MG63 (cell line): ENCODE measurements around the gene MRPS2. TPM values are rescaled to one million over a fixed set of nuclear protein-coding genes. Genes with fewer than 3 reads are reported as not detected.
"Not testable (repeated sequence)": the region's sequence is repeated elsewhere in the genome, so short reads cannot be mapped to it uniquely, and the experiment has no call there.

ENCODE experiments used
- DNase-seq: peaks from one replicate; pipeline ENCODE4 v3.0.0-alpha.2; 2020
- H3K27me3 ChIP-seq: fragments of 250-450 bp; sonication (Bioruptor Pico); 2 replicates; pipeline ENCODE4 v1.5.1; 2020; ENCODE audit warnings: mild to moderate bottlenecking, moderate library complexity
- H3K36me3 ChIP-seq: fragments of 250-450 bp; sonication (Bioruptor Pico); 2 replicates; pipeline ENCODE4 v1.5.1; 2020; ENCODE audit warnings: mild to moderate bottlenecking, moderate library complexity
- H3K4me3 ChIP-seq: fragments of 250-450 bp; sonication (Bioruptor Pico); 2 replicates; pipeline ENCODE4 v1.5.1; 2020; ENCODE audit warnings: mild to moderate bottlenecking, moderate library complexity
- H3K9me3 ChIP-seq: fragments of 250-450 bp; sonication (Bioruptor Pico); 2 replicates; pipeline ENCODE4 v1.5.1; 2020; ENCODE audit warnings: mild to moderate bottlenecking, moderate library complexity
- total RNA-seq: library from RNA; depleted of rRNA; stranded (reverse); fragments of >200 nt; shearing (Covaris generic); gene quantifications from 2 replicates; pipeline ENCODE4 v1.2.3, GENCODE V29; 2014; ENCODE audit warnings: low replicate concordance

Gene MRPS2
- total RNA-seq, 1 experiment from 2014 or later, result 24.1 TPM

- peak; percentile 55 for DNase-seq
- H3K4me3 ChIP-seq, result no peak overlapping the region
- H3K9me3 ChIP-seq, result peaks cover 4% of the 10 kb centered on the region
- H3K27me3 ChIP-seq, result no peaks in the 10 kb centered on the region
- H3K36me3 ChIP-seq, result peaks cover 34% of the 10 kb centered on the region
Observed at GRCh38 chr9:135504262-135505243, 4.1 kb downstream of the MRPS2 start.

- Histone ChIP-seq H3K27me3 (no peaks in the 10 kb centered on the region), H3K9me3 (peaks cover 6% of the 10 kb centered on the region)
- DNase-seq, result no peak
Observed at GRCh38 chr9:135505406-135506187, 5.1 kb downstream of the MRPS2 start.

DNA sequence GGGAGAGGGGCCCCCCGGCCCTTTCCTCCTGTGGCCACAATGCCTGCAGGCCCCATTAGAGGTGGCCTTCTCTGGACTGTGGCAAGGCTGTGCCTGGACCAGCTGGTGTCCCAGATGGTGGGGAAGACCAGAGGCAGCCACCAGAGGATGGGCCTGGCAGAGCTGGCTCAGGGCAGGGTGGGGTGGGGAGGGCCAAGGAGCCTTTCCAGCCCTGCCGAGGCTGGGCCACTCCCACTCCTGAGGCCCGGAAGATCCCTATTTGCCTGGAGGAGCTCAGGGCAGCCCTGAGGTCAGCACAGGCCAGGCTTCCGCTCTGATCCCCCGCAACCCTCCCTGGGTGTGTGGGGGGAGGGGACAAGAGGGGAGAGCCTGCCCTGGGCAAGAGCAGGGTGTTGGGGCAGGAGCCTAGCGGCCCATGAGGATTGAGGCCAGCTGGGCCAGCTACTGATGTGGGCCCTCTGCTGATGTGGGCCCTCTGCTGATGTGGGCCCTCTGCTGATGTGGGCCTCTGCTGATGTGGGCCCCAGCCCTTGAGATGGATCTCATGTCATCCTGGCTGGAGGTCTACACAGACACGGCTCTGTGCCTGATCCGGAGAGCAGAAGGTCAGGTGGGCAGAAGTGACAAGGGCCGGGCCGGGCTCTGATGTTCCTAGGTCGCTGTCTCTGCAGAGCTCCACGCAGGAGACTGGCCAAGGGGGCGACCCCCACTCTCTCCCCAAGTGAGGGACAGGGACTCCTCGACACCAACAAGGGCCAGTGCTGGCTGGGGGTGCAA is 6.0 kb downstream of the MRPS2 start:
- Histone ChIP-seq H3K36me3 (peaks cover 33% of the 10 kb centered on the region), H3K9me3 (peaks cover 6% of the 10 kb centered on the region), H3K4me3 (no peak overlapping the region), H3K27me3 (no peaks in the 10 kb centered on the region)
- no peak for DNase-seq

More at GRCh38 chr9:135505406-135506187, 5.1 kb downstream of the MRPS2 start:
- no peak overlapping the region for H3K4me3 ChIP-seq
- peaks cover 34% of the 10 kb centered on the region for H3K36me3 ChIP-seq

GRCh38 chr9:135507104-135508035 is 6.9 kb downstream of the MRPS2 start:
- Histone ChIP-seq H3K4me3 (no peak overlapping the region), H3K36me3 (peaks cover 27% of the 10 kb centered on the region), H3K27me3 (no peaks in the 10 kb centered on the region), H3K9me3 (peaks cover 6% of the 10 kb centered on the region)
- no peak for DNase-seq

GRCh38 chr9:135508211-135508820 is 7.8 kb downstream of the MRPS2 start:
- H3K4me3 ChIP-seq, result no peak overlapping the region
- peaks cover 20% of the 10 kb centered on the region for H3K36me3 ChIP-seq
- H3K9me3 ChIP-seq, result peaks cover 6% of the 10 kb centered on the region
- no peak for DNase-seq
- no peaks in the 10 kb centered on the region for H3K27me3 ChIP-seq

GRCh38 chr9:135509458-135509857 is 9.0 kb downstream of the MRPS2 start:
- Histone ChIP-seq H3K9me3 (peaks cover 6% of the 10 kb centered on the region), H3K36me3 (peaks cover 9% of the 10 kb centered on the region), H3K4me3 (no peak overlapping the region), H3K27me3 (no peaks in the 10 kb centered on the region)
- no peak for DNase-seq

DNA sequence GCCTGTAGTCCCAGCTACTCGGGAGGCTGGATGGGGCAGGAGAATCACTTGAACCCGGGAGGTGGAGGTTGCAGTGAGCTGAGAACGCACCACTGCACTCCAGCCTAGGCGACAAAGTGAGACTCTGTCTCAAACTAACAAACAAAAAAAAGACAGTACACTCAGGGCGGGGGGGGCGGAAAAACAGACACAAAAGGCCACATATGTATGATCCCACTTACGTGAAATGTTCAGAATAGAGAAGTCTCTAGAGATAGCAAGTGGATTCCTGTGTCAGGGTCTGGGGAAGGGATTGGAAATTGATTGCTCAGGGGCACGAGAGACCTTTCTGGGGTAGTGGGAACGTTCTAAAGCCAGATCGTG is 11.7 kb downstream of the MRPS2 start:
- Histone ChIP-seq H3K4me3 (no peak overlapping the region), H3K36me3 (no peaks in the 10 kb centered on the region), H3K27me3 (no peaks in the 10 kb centered on the region), H3K9me3 (peaks cover 6% of the 10 kb centered on the region)
- DNase-seq, result no peak

DNA sequence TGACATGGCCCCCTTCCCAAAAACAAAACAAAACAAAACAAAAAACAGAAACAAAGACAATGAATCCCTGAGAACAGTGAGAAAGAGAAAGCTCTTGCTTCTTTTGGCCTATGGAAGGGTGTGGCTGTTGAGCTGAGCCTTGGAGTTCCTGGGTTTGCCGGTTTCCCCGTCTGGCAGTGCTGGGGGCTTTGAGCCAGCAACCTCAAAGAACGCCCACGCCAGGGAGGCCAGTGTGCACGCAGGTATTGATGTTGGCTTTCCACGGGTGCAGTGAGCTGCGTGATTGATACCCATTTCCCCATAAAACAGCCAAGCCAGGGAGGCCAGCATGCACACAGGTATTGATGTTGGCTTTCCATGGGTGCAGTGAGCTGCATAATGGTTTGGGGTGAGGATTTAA is 12.4 kb downstream of the MRPS2 start:
- no peaks in the 10 kb centered on the region for H3K36me3 ChIP-seq
- no peak overlapping the region for H3K4me3 ChIP-seq
- H3K9me3 ChIP-seq, result peaks cover 6% of the 10 kb centered on the region
- peak; percentile 28 for DNase-seq
- no peaks in the 10 kb centered on the region for H3K27me3 ChIP-seq

- no peak for DNase-seq
- H3K36me3 ChIP-seq, result no peaks in the 10 kb centered on the region
- peaks cover 6% of the 10 kb centered on the region for H3K9me3 ChIP-seq
- H3K27me3 ChIP-seq, result no peaks in the 10 kb centered on the region
- no peak overlapping the region for H3K4me3 ChIP-seq
Observed at GRCh38 chr9:135513351-135513846, 12.9 kb downstream of the MRPS2 start.

DNA sequence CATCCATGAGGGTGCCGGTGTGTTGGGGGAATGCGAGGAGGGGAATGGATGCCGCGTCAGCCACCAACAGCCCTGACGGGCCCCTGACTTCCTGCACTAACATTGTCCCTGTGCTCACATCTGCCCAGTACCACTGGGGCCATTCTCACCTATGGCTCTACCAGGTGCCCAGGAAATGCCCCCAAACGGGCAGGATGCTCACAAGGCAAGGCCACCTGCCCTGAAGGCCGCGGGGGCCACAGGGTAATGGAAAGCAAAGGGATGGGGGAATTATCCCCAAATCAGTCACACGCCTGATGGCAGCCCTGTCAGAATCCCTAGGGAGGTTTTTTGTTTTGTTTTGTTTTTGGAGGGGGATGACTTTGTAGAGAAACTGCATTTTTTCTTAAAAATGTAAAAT is 13.4 kb downstream of the MRPS2 start:
- not testable (repeated sequence) for H3K36me3 ChIP-seq, H3K4me3 ChIP-seq, DNase-seq, H3K27me3 ChIP-seq, H3K9me3 ChIP-seq

- no peaks in the 10 kb centered on the region for H3K27me3 ChIP-seq
- no peak for DNase-seq
- peaks cover 2% of the 10 kb centered on the region; the same call in 1 of the 2 replicates for H3K9me3 ChIP-seq
- no peak overlapping the region for H3K4me3 ChIP-seq
- H3K36me3 ChIP-seq, result no peaks in the 10 kb centered on the region
Observed at GRCh38 chr9:135514342-135515082, 14.0 kb downstream of the MRPS2 start.

GRCh38 chr9:135515083-135515951 is 14.8 kb downstream of the MRPS2 start:
- DNase-seq, result no peak
- Histone ChIP-seq H3K36me3 (no peaks in the 10 kb centered on the region), H3K9me3 (no peaks in the 10 kb centered on the region), H3K4me3 (no peak overlapping the region), H3K27me3 (no peaks in the 10 kb centered on the region)

DNA sequence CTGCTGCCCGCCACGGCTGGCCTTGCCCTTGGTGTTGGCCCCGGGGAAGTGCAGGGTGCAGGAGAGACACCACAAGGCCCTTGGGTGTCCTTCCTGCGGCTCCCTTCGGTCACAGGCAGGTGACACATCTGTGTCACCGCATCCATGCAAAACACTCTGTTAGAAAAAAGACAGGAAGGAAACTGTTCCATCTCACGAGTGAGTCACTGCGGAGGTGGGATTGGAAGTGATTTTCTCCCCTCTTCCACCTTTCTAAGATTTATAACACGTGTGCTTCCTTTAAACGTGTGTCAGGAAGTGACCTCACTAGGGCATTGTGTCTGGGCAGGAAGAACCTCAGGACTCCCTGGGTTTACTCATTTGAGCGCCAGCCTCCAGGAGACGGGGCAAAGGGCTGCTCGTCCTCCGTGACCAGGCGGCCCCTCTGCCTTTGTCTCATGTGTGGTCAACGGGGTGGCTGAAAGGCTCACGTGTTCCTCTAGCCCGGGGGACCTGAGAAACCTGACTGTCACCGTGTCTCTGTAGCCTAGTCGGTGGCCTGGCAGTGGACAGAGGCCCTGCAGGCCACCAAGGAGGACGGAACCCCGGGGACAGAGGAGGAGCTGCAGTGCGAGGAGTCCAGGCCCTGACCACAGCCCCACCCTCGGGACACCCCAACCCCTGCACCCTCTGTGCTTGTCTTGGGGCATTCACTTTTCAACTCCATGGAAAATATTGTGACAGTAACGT is 15.8 kb downstream of the MRPS2 start:
- Histone ChIP-seq H3K27me3 (no peaks in the 10 kb centered on the region), H3K36me3 (no peaks in the 10 kb centered on the region), H3K4me3 (no peak overlapping the region), H3K9me3 (no peaks in the 10 kb centered on the region)
- no peak for DNase-seq
